Panc1 (cell line): ENCODE measurements around the gene VAC14. TPM values are rescaled to one million over a fixed set of nuclear protein-coding genes. Genes with fewer than 3 reads are reported as not detected.

Experiments
- ATAC-seq: fragments of 200-7000 bp; cut with Tn5 transposase; 2 replicates; pipeline ENCODE4 v1.9.1; 2020; ENCODE audit warnings: mild to moderate bottlenecking, moderate library complexity
- BruUV-seq: library from RNA; stranded (reverse); fragments of 400-500 nt; replicated peaks from 2 replicates; lab custom pipeline; 2021; lab: Mats Ljungman, UMichigan
- CTCF ChIA-PET: fragments of 300-600 bp; sonication (Branson Sonifier 250); formaldehyde crosslinking; loops from one replicate; lab custom pipeline; 2022; ENCODE audit warnings: antibody characterized with exemption; lab: Charles Lee
- POLR2A ChIA-PET: fragments of 300-600 bp; sonication (Branson Sonifier 250); formaldehyde crosslinking; loops from one replicate; lab custom pipeline; 2022; ENCODE audit warnings: antibody characterized with exemption; lab: Charles Lee
- DNase-seq: peaks from one replicate; pipeline ENCODE4 v3.0.0-alpha.2; 2010; ENCODE audit warnings: low read depth, low spot score
- H3K27ac ChIP-seq: 2 replicates; pipeline ENCODE4 v1.5.1; 2011; ENCODE audit warnings: mild to moderate bottlenecking, low read length, inconsistent platforms
- H3K27me3 ChIP-seq: fragments of 200-500 bp; sonication (Bioruptor generic); 2 replicates; pipeline ENCODE4 v1.6.0; 2014; ENCODE audit warnings: low read length, inconsistent platforms; ENCODE audit not compliant: control insufficient read depth, insufficient read depth
- H3K36me3 ChIP-seq: fragments of 200-500 bp; sonication (Bioruptor generic); 2 replicates; pipeline ENCODE4 v1.5.1; 2014; ENCODE audit warnings: inconsistent platforms, mild to moderate bottlenecking, low read length, moderate library complexity; ENCODE audit not compliant: control insufficient read depth, insufficient read depth
- H3K4me1 ChIP-seq: 2 replicates; pipeline ENCODE4 v1.5.1; 2011; ENCODE audit warnings: inconsistent platforms, mild to moderate bottlenecking, low read length, moderate library complexity; ENCODE audit not compliant: control insufficient read depth, insufficient read depth
- H3K4me3 ChIP-seq, 2 experiments: 2 replicates each; pipeline ENCODE4 v1.5.1; 2011 to 2012; ENCODE audit warnings: low read depth in 2 of 2, low read length in 2 of 2, mild to moderate bottlenecking in 2 of 2, inconsistent platforms in 1 of 2, moderate library complexity in 1 of 2
- H3K9me3 ChIP-seq: fragments of 200-500 bp; sonication (Bioruptor generic); 2 replicates; pipeline ENCODE4 v1.5.1; 2014; ENCODE audit warnings: low read depth, mild to moderate bottlenecking, inconsistent platforms, low read length, moderate library complexity; ENCODE audit not compliant: control insufficient read depth, insufficient read depth
- CTCF ChIP-seq: fragments of 450-650 bp; IDR thresholded peaks from 2 replicates; pipeline ENCODE4 v1.5.1; 2017; ENCODE audit warnings: mild to moderate bottlenecking
- POLR2AphosphoS5 ChIP-seq: IDR thresholded peaks from 2 replicates; pipeline ENCODE4 v1.6.1; 2012; ENCODE audit warnings: mild to moderate bottlenecking, low read depth, low read length, moderate library complexity
- SIN3A ChIP-seq: IDR thresholded peaks from 2 replicates; pipeline ENCODE4 v1.6.1; 2012; ENCODE audit warnings: low read depth, mild to moderate bottlenecking, low read length, moderate library complexity, borderline replicate concordance; ENCODE audit not compliant: insufficient read depth
- TCF7L2 ChIP-seq: IDR thresholded peaks from 2 replicates; pipeline ENCODE4 v1.6.1; 2011; ENCODE audit warnings: mild to moderate bottlenecking, low read depth, low read length, inconsistent platforms
- in situ Hi-C: cut with HindIII; loops from 2 replicates; pipeline ENCODE4 v1.10.0; 2016; ENCODE audit warnings: low sequenced_read_pairs, low pct_unique_long_range_greater_than_20kb
- intact Hi-C: fragments of 100-400 bp; cut with micrococcal nuclease; formaldehyde crosslinking; loops from one replicate; pipeline ENCODE4 v1.10.0; 2022; ENCODE audit not compliant: unreplicated experiment
- total RNA-seq: library from RNA; stranded (reverse); gene quantifications from one replicate; pipeline ENCODE4 v1.2.1, GENCODE V29; 2021; ENCODE audit not compliant: unreplicated experiment
- TF ChIP-seq, protein P1 (sequence below), 2 experiments: IDR thresholded peaks; 2 replicates each; pipeline ENCODE4 v1.6.1; 2011 to 2012; ENCODE audit warnings: low read depth in 2 of 2, control low read depth in 1 of 2, low read length in 1 of 2, mild to moderate bottlenecking in 1 of 2, moderate library complexity in 1 of 2; ENCODE audit not compliant: insufficient read depth in 1 of 2

The VAC14 gene
- total RNA-seq, 1 experiment from 2014 or later, result 37.9 TPM

GRCh38 chr16:70665806-70666735, 134.9 kb downstream of the VAC14 start:
- in situ Hi-C loops (no loop called here), intact Hi-C loops (no loop called here)
- DNase-seq, result no peak
- Histone ChIP-seq H3K36me3 (no peaks in the 10 kb centered on the region; the same call in 1 of the 2 replicates), H3K27ac (no peak overlapping the region), H3K9me3 (no peaks in the 10 kb centered on the region), H3K4me3 (no peak overlapping the region), H3K4me1 (no peaks in the 10 kb centered on the region), H3K27me3 (no peaks in the 10 kb centered on the region)
- CTCF ChIA-PET, result no interaction called here
- no peak for TF ChIP-seq SIN3A
- no peak for TF ChIP-seq POLR2AphosphoS5
- TF ChIP-seq, protein P1, sequence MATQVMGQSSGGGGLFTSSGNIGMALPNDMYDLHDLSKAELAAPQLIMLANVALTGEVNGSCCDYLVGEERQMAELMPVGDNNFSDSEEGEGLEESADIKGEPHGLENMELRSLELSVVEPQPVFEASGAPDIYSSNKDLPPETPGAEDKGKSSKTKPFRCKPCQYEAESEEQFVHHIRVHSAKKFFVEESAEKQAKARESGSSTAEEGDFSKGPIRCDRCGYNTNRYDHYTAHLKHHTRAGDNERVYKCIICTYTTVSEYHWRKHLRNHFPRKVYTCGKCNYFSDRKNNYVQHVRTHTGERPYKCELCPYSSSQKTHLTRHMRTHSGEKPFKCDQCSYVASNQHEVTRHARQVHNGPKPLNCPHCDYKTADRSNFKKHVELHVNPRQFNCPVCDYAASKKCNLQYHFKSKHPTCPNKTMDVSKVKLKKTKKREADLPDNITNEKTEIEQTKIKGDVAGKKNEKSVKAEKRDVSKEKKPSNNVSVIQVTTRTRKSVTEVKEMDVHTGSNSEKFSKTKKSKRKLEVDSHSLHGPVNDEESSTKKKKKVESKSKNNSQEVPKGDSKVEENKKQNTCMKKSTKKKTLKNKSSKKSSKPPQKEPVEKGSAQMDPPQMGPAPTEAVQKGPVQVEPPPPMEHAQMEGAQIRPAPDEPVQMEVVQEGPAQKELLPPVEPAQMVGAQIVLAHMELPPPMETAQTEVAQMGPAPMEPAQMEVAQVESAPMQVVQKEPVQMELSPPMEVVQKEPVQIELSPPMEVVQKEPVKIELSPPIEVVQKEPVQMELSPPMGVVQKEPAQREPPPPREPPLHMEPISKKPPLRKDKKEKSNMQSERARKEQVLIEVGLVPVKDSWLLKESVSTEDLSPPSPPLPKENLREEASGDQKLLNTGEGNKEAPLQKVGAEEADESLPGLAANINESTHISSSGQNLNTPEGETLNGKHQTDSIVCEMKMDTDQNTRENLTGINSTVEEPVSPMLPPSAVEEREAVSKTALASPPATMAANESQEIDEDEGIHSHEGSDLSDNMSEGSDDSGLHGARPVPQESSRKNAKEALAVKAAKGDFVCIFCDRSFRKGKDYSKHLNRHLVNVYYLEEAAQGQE (IDR thresholded peaks at IDR 0.05; ENCODE audit: insufficient read depth in 1 of 2, low read depth in 2 of 2, low read length in 1 of 2), result no peak
- TF ChIP-seq CTCF, result no peak
- TF ChIP-seq TCF7L2, result no peak
- no peak for ATAC-seq
- POLR2A ChIA-PET, result no interaction called here
- BruUV-seq, result no TSS peak

- intact Hi-C loops (no loop called here), in situ Hi-C loops (no loop called here)
- TF ChIP-seq TCF7L2, result no peak
- no peak overlapping the region for H3K27ac ChIP-seq
- POLR2A ChIA-PET, result no interaction called here
- CTCF ChIA-PET, result no interaction called here
- no peaks in the 10 kb centered on the region; the same call in 1 of the 2 replicates for H3K36me3 ChIP-seq
- H3K4me3 ChIP-seq, result no peak overlapping the region
- no peaks in the 10 kb centered on the region for H3K9me3 ChIP-seq
- DNase-seq (no peak), ATAC-seq (no peak)
- H3K27me3 ChIP-seq, result no peaks in the 10 kb centered on the region
- BruUV-seq, result no TSS peak
- no peaks in the 10 kb centered on the region for H3K4me1 ChIP-seq
Observed at GRCh38 chr16:70665113-70665694, 135.8 kb downstream of the VAC14 start.
